Measurements from ENCODE around the gene GPR85.

- no peak for TF ChIP-seq CTCF (conservative IDR thresholded peaks at IDR 0.05; ENCODE audit: low read length)
- no peak for TF ChIP-seq EZH2phosphoT487 (IDR thresholded peaks at IDR 0.05; ENCODE audit: borderline replicate concordance, low read depth, low read length)
Observed at GRCh38 chr7:113044394-113044793, 42.2 kb downstream of the GPR85 start.
